ENCODE measurements around the gene SLC9A9.

The SLC9A9 gene

DNA sequence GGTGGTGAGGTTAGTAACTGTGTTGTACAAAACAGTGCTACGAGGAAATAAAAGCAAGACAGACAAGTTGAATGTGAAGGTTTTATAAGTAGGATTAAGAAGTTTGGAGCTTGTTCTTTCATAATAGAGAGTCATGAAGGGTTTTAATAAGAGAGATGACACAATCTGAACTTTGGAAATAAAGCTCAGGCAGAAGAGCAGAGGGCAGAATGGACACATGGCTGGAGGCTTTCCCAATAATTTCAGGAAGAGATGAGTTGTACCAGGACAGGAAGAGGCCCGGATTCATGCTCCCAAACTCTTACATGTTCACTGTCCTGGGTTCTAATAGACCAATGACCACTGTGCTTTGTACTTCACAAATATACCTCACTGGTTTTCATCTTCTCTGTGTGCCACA lies 194.8 kb downstream of the SLC9A9 start:
- Histone ChIP-seq H2AFZ (ENCODE audit: low read length) (no peak overlapping the region), H3K9me3 (replicated peaks; ENCODE audit: insufficient read depth, low read length) (no peaks in the 10 kb centered on the region), H3K4me1 (ENCODE audit: low read length) (no peaks in the 10 kb centered on the region), H3F3A (ENCODE audit: insufficient read depth, low read length) (no peaks in the 10 kb centered on the region), H3K79me2 (ENCODE audit: low read length) (no peaks in the 10 kb centered on the region), H3K4me3 (ENCODE audit: low read length) (no peak overlapping the region), H3K27ac (ENCODE audit: low read length) (no peak overlapping the region), H3K9me2 (replicated peaks; ENCODE audit: insufficient read depth, low read length) (no peaks in the 10 kb centered on the region), H3K27me3 (replicated peaks; ENCODE audit: insufficient read depth, low read length) (no peaks in the 10 kb centered on the region), H4K20me1 (ENCODE audit: insufficient read depth, low read length) (no peaks in the 10 kb centered on the region), H3K36me3 (replicated peaks; ENCODE audit: insufficient read depth, low read length) (no peaks in the 10 kb centered on the region), H3K9ac (ENCODE audit: low read length) (no peak overlapping the region), H3K4me2 (ENCODE audit: low read depth, low read length) (no peak overlapping the region)
- no peak for TF ChIP-seq EZH2 (optimal IDR thresholded peaks at IDR 0.05; ENCODE audit: low read depth, low read length)
- TF ChIP-seq EZH2phosphoT487 (IDR thresholded peaks at IDR 0.05; ENCODE audit: low read length) = no peak
- TF ChIP-seq, protein P1, sequence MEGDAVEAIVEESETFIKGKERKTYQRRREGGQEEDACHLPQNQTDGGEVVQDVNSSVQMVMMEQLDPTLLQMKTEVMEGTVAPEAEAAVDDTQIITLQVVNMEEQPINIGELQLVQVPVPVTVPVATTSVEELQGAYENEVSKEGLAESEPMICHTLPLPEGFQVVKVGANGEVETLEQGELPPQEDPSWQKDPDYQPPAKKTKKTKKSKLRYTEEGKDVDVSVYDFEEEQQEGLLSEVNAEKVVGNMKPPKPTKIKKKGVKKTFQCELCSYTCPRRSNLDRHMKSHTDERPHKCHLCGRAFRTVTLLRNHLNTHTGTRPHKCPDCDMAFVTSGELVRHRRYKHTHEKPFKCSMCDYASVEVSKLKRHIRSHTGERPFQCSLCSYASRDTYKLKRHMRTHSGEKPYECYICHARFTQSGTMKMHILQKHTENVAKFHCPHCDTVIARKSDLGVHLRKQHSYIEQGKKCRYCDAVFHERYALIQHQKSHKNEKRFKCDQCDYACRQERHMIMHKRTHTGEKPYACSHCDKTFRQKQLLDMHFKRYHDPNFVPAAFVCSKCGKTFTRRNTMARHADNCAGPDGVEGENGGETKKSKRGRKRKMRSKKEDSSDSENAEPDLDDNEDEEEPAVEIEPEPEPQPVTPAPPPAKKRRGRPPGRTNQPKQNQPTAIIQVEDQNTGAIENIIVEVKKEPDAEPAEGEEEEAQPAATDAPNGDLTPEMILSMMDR (IDR thresholded peaks at IDR 0.05; ENCODE audit: low read length) = no peak
- no peak for DNase-seq

DNA sequence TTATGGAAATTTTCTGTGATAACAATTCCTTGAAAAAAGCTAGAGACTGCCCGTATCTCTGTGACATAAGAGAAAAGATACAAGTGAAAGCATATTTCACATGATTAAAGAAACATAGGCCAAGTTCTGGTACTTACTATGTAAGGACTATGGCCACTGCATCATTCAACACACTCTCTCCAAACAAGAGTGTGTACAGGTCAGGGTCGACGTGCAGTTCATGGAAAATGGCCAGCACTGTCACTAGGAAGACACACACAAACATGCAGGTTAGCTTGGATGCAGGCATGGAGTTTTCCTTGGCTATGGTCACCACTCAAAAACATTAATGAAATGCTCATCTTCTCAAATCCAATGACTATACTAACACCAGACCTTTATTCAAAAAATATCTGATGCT lies 196.2 kb downstream of the SLC9A9 start:
- no peaks in the 10 kb centered on the region for H3K36me3 ChIP-seq (replicated peaks; ENCODE audit: insufficient read depth, low read length)
- no peak overlapping the region for H2AFZ ChIP-seq (ENCODE audit: low read length)
- no peak overlapping the region for H3K4me3 ChIP-seq (ENCODE audit: low read length)
- H3K27ac ChIP-seq (ENCODE audit: low read length) = no peak overlapping the region
- H3K9me3 ChIP-seq (replicated peaks; ENCODE audit: insufficient read depth, low read length) = no peaks in the 10 kb centered on the region
- no peaks in the 10 kb centered on the region for H3K9me2 ChIP-seq (replicated peaks; ENCODE audit: insufficient read depth, low read length)
- no peaks in the 10 kb centered on the region for H4K20me1 ChIP-seq (ENCODE audit: insufficient read depth, low read length)
- TF ChIP-seq EZH2 (optimal IDR thresholded peaks at IDR 0.05; ENCODE audit: low read depth, low read length) (no peak), EZH2phosphoT487 (IDR thresholded peaks at IDR 0.05; ENCODE audit: low read length) (no peak)
- TF ChIP-seq, protein P1 (IDR thresholded peaks at IDR 0.05; ENCODE audit: low read length) = no peak
- no peaks in the 10 kb centered on the region for H3K4me1 ChIP-seq (ENCODE audit: low read length)
- H3K9ac ChIP-seq (ENCODE audit: low read length) = no peak overlapping the region
- no peaks in the 10 kb centered on the region for H3K79me2 ChIP-seq (ENCODE audit: low read length)
- DNase-seq = no peak
- H3K4me2 ChIP-seq (ENCODE audit: low read depth, low read length) = no peak overlapping the region
- H3F3A ChIP-seq (ENCODE audit: insufficient read depth, low read length) = no peaks in the 10 kb centered on the region
- no peaks in the 10 kb centered on the region for H3K27me3 ChIP-seq (replicated peaks; ENCODE audit: insufficient read depth, low read length)

DNA sequence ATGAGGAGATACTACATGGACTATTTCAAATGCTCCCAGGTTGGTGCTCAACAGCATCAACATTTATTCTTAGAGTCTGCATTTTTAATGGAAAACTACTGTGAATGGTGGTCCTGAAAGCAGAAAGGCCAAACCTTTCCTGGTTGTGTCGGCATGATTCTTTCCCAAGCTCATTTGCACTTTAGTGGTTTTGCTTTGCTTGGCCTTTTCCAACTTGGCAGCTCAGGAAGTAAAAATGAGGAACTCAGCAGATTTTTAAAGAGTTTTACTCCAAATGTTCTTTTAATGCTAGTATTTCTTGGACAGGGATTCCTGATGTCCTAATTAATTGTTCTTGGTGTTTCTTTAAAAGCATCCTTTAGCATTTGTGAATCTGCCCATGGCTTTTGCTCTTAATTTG lies 197.4 kb downstream of the SLC9A9 start:
- no peak for DNase-seq
- H3K4me3 ChIP-seq (ENCODE audit: low read length) = no peak overlapping the region
- H3K27ac ChIP-seq (ENCODE audit: low read length) = no peak overlapping the region
- no peaks in the 10 kb centered on the region for H3F3A ChIP-seq (ENCODE audit: insufficient read depth, low read length)
- no peaks in the 10 kb centered on the region for H3K9me3 ChIP-seq (replicated peaks; ENCODE audit: insufficient read depth, low read length)
- TF ChIP-seq EZH2 (optimal IDR thresholded peaks at IDR 0.05; ENCODE audit: low read depth, low read length) (no peak), EZH2phosphoT487 (IDR thresholded peaks at IDR 0.05; ENCODE audit: low read length) (no peak)
- TF ChIP-seq, protein P1 (IDR thresholded peaks at IDR 0.05; ENCODE audit: low read length) = no peak
- H3K4me2 ChIP-seq (ENCODE audit: low read depth, low read length) = no peak overlapping the region
- H3K9me2 ChIP-seq (replicated peaks; ENCODE audit: insufficient read depth, low read length) = no peaks in the 10 kb centered on the region
- no peaks in the 10 kb centered on the region for H4K20me1 ChIP-seq (ENCODE audit: insufficient read depth, low read length)
- no peaks in the 10 kb centered on the region for H3K79me2 ChIP-seq (ENCODE audit: low read length)
- no peak overlapping the region for H3K9ac ChIP-seq (ENCODE audit: low read length)
- no peak overlapping the region for H2AFZ ChIP-seq (ENCODE audit: low read length)
- no peaks in the 10 kb centered on the region for H3K27me3 ChIP-seq (replicated peaks; ENCODE audit: insufficient read depth, low read length)
- no peaks in the 10 kb centered on the region for H3K4me1 ChIP-seq (ENCODE audit: low read length)
- no peaks in the 10 kb centered on the region for H3K36me3 ChIP-seq (replicated peaks; ENCODE audit: insufficient read depth, low read length)
